GM23248 (cell line): Measurements from ENCODE around the gene CSMD2.

Experiments
- EZH2 ChIP-seq: fragments of 200-600 bp; sonication (generic); IDR thresholded peaks from 2 replicates; pipeline ENCODE4 v1.6.1; 2018; ENCODE audit warnings: antibody characterized with exemption, mild to moderate bottlenecking; ENCODE audit not compliant: insufficient read depth, poor library complexity, severe bottlenecking
- EZH2phosphoT487 ChIP-seq: fragments of 200-600 bp; sonication (generic); IDR thresholded peaks from 2 replicates; pipeline ENCODE4 v1.6.1; 2018; ENCODE audit warnings: antibody characterized with exemption, moderate library complexity, mild to moderate bottlenecking, low read depth; ENCODE audit not compliant: insufficient read depth

- TF ChIP-seq EZH2 (no peak), EZH2phosphoT487 (no peak)
These were observed 269.1 kb downstream of the CSMD2 start for GRCh38 chr1:33895976-33896375.
